Adrenal gland (tissue), 5 donors: ENCODE results near the gene WDR62.

ENCODE experiments used
- POLR2A ChIP-seq, 2 donors: fragments of 450-650 bp; IDR thresholded peaks; one replicate each; pipeline ENCODE4 v1.6.1; 2017; ENCODE audit warnings: antibody characterized with exemption in 2 of 2, mild to moderate bottlenecking in 2 of 2, moderate library complexity in 1 of 2
- TF ChIP-seq, protein P1 (sequence below), 6 experiments: fragments of 450-650 bp in 4 of 6; fragments of 200-600 bp in 2 of 6; sonication (generic) in 1 of 6; IDR thresholded peaks; 1 replicate in 5 of 6; 2 replicates in 1 of 6; pipeline versions ENCODE4 v1.5.1 to v1.8.0; 2016 to 2021; ENCODE audit warnings: antibody characterized with exemption in 6 of 6, mild to moderate bottlenecking in 2 of 6, moderate library complexity in 1 of 6
- donor health status: DM: no; HTN: no; CAD: no.

DNA sequence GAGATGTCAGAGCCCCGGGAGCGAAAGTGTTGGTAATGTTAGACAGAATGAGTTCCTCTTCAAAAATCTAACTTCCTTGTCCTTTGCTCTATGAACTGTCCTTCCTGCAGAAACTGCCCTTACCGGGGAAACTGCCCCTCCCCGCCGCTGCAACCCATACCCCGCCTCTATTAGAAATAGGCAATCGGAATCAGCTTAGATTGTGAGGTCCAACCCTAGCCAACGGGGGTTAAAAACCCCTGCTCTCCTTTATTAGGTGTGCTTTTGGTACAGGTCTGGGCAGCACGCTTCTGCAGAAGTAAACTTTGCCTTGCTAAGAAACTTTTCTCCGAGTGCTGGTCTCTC is 73.7 kb downstream of the WDR62 start:
- TF ChIP-seq, protein P1, sequence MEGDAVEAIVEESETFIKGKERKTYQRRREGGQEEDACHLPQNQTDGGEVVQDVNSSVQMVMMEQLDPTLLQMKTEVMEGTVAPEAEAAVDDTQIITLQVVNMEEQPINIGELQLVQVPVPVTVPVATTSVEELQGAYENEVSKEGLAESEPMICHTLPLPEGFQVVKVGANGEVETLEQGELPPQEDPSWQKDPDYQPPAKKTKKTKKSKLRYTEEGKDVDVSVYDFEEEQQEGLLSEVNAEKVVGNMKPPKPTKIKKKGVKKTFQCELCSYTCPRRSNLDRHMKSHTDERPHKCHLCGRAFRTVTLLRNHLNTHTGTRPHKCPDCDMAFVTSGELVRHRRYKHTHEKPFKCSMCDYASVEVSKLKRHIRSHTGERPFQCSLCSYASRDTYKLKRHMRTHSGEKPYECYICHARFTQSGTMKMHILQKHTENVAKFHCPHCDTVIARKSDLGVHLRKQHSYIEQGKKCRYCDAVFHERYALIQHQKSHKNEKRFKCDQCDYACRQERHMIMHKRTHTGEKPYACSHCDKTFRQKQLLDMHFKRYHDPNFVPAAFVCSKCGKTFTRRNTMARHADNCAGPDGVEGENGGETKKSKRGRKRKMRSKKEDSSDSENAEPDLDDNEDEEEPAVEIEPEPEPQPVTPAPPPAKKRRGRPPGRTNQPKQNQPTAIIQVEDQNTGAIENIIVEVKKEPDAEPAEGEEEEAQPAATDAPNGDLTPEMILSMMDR (IDR thresholded peaks at IDR 0.05) = no peak
- TF ChIP-seq POLR2A (IDR thresholded peaks at IDR 0.05) = no peak
